H1 (cell line): ENCODE results near the gene ARFGAP3. TPM values are rescaled to one million over a fixed set of nuclear protein-coding genes. Genes with fewer than 3 reads are reported as not detected.

Source experiments
- CTCF ChIA-PET: fragments of 300-600 bp; sonication (Branson Sonifier 250); formaldehyde crosslinking; loops from one replicate; lab custom pipeline; 2021; ENCODE audit not compliant: partially characterized antibody; lab: Charles Lee
- POLR2A ChIA-PET: fragments of 300-600 bp; sonication (Branson Sonifier 250); formaldehyde crosslinking; loops from one replicate; lab custom pipeline; 2021; ENCODE audit warnings: inconsistent platforms; ENCODE audit not compliant: partially characterized antibody; lab: Charles Lee
- DNase-seq, 2 experiments: peaks; one replicate each; pipeline versions ENCODE4 v3.0.0 to v3.0.0-alpha.2; 2010 to 2022; ENCODE audit warnings: low spot score in 2 of 2, low read depth in 1 of 2, mixed read lengths in 1 of 2
- FAIRE-seq: peaks from 2 replicates; lab custom pipeline; 2011; peaks lifted over from hg19 to GRCh38; lab: Jason Lieb, UNC
- H2AFZ ChIP-seq: 2 replicates; pipeline ENCODE4 v1.8.1; 2012; ENCODE audit warnings: low read length, inconsistent platforms
- H2AK5ac ChIP-seq: 2 replicates; pipeline ENCODE4 v1.6.1; 2013; ENCODE audit warnings: low read depth, low read length
- H2BK120ac ChIP-seq: replicated peaks from 2 replicates; pipeline ENCODE3; 2013; ENCODE audit warnings: low read depth, low read length, inconsistent platforms
- H2BK12ac ChIP-seq: 2 replicates; pipeline ENCODE4 v1.6.1; 2013; ENCODE audit warnings: low read depth, low read length
- H2BK15ac ChIP-seq: 2 replicates; pipeline ENCODE4 v1.6.1; 2013; ENCODE audit warnings: low read length
- H2BK20ac ChIP-seq: 2 replicates; pipeline ENCODE4 v1.6.1; 2013; ENCODE audit warnings: low read length
- H2BK5ac ChIP-seq: 2 replicates; pipeline ENCODE4 v1.6.1; 2013; ENCODE audit warnings: low read depth, low read length
- H3K14ac ChIP-seq: 2 replicates; pipeline ENCODE4 v1.6.1; 2013; ENCODE audit warnings: inconsistent platforms; ENCODE audit not compliant: insufficient read length
- H3K18ac ChIP-seq: 2 replicates; pipeline ENCODE4 v1.6.1; 2013; ENCODE audit warnings: low read length; ENCODE audit errors: extremely low read depth
- H3K23ac ChIP-seq: 2 replicates; pipeline ENCODE4 v1.6.1; 2013; ENCODE audit warnings: inconsistent platforms; ENCODE audit not compliant: insufficient read length
- H3K23me2 ChIP-seq: 2 replicates; pipeline ENCODE4 v1.6.1; 2013; ENCODE audit warnings: low read depth, low read length
- H3K27ac ChIP-seq: 2 replicates; pipeline ENCODE4 v1.6.1; 2011; ENCODE audit warnings: low read depth, low read length, inconsistent platforms
- H3K27me3 ChIP-seq, 4 experiments: replicated peaks in 1 of 4; 1 replicate in 1 of 4; 2 replicates in 3 of 4; pipeline versions ENCODE4 v1.6.1 to v1.8.1; 2011 to 2013; ENCODE audit warnings: low read length in 3 of 4, mild to moderate bottlenecking in 3 of 4, inconsistent platforms in 2 of 4, mixed read lengths in 2 of 4, moderate library complexity in 1 of 4; ENCODE audit not compliant: control insufficient read depth in 3 of 4, insufficient read depth in 3 of 4; ENCODE audit errors: extremely low read depth in 1 of 4
- H3K36me3 ChIP-seq, 4 experiments: 2 replicates each; pipeline versions ENCODE4 v1.6.1 to v1.8.1; 2011 to 2013; ENCODE audit warnings: mild to moderate bottlenecking in 4 of 4, low read length in 3 of 4, moderate library complexity in 2 of 4, control low read depth in 1 of 4, inconsistent platforms in 1 of 4; ENCODE audit not compliant: insufficient read depth in 4 of 4, control insufficient read depth in 2 of 4
- H3K4ac ChIP-seq: replicated peaks from 2 replicates; pipeline ENCODE3; 2013; ENCODE audit warnings: low read length, low read depth, mixed read lengths, inconsistent platforms; ENCODE audit not compliant: insufficient read length
- H3K4me1 ChIP-seq, 4 experiments: replicated peaks in 1 of 4; 1 replicate in 1 of 4; 2 replicates in 3 of 4; pipeline versions ENCODE4 v1.6.1 to v1.8.1; 2011 to 2013; ENCODE audit warnings: low read length in 3 of 4, inconsistent platforms in 2 of 4, mixed read lengths in 1 of 4; ENCODE audit not compliant: insufficient read depth in 4 of 4, control insufficient read depth in 3 of 4
- H3K4me2 ChIP-seq, 2 experiments: 2 replicates each; pipeline versions ENCODE4 v1.6.1 to v1.8.1; 2011 to 2013; ENCODE audit warnings: low read depth in 2 of 2, low read length in 2 of 2, control low read depth in 1 of 2, inconsistent platforms in 1 of 2, mild to moderate bottlenecking in 1 of 2; ENCODE audit not compliant: insufficient read depth in 1 of 2
- H3K4me3 ChIP-seq, 4 experiments: fragments of 200-600, 300-600 bp in 1 of 4; sonication (generic), shearing (Covaris generic), sonication (Bioruptor Twin) in 1 of 4; 2 replicates each; pipeline versions ENCODE4 v1.5.1 to v1.8.1; 2011 to 2016; ENCODE audit warnings: low read length in 4 of 4, low read depth in 3 of 4, control low read depth in 2 of 4, inconsistent platforms in 2 of 4, mild to moderate bottlenecking in 2 of 4, mixed read lengths in 1 of 4, moderate library complexity in 1 of 4; ENCODE audit not compliant: insufficient read depth in 2 of 4; ENCODE audit errors: extremely low read depth in 1 of 4
- H3K56ac ChIP-seq: replicated peaks from 2 replicates; pipeline ENCODE3; 2013; ENCODE audit warnings: low read depth, mild to moderate bottlenecking, mixed read lengths, low read length, inconsistent platforms; ENCODE audit not compliant: insufficient read length
- H3K79me1 ChIP-seq: 2 replicates; pipeline ENCODE4 v1.6.1; 2013; ENCODE audit warnings: low read depth, low read length, control low read depth
- H3K79me2 ChIP-seq, 2 experiments: 2 replicates each; pipeline versions ENCODE4 v1.6.1 to v1.8.1; 2012 to 2013; ENCODE audit warnings: low read length in 2 of 2, mild to moderate bottlenecking in 2 of 2, inconsistent platforms in 1 of 2; ENCODE audit not compliant: insufficient read depth in 2 of 2, control insufficient read depth in 1 of 2
- H3K9ac ChIP-seq, 4 experiments: replicated peaks in 1 of 4; 1 replicate in 1 of 4; 2 replicates in 3 of 4; pipeline versions ENCODE4 v1.6.1 to v1.8.1; 2011 to 2013; ENCODE audit warnings: low read depth in 3 of 4, low read length in 3 of 4, control low read depth in 2 of 4, mild to moderate bottlenecking in 2 of 4, moderate library complexity in 2 of 4, inconsistent platforms in 1 of 4; ENCODE audit errors: extremely low read depth in 1 of 4
- H3K9me3 ChIP-seq, 2 experiments: 2 replicates each; pipeline versions ENCODE4 v1.6.1 to v1.8.1; 2012 to 2013; ENCODE audit warnings: mild to moderate bottlenecking in 2 of 2, moderate library complexity in 2 of 2, control low read depth in 1 of 2, inconsistent platforms in 1 of 2, low read depth in 1 of 2, low read length in 1 of 2, mixed read lengths in 1 of 2; ENCODE audit not compliant: insufficient read depth in 2 of 2
- H4K20me1 ChIP-seq, 2 experiments: replicated peaks in 1 of 2; 2 replicates each; pipeline versions ENCODE3 to v1.8.1; 2011 to 2013; ENCODE audit warnings: inconsistent platforms in 2 of 2, low read length in 2 of 2, mild to moderate bottlenecking in 1 of 2; ENCODE audit not compliant: insufficient read depth in 2 of 2, control insufficient read depth in 1 of 2
- H4K5ac ChIP-seq: 2 replicates; pipeline ENCODE4 v1.6.1; 2013; ENCODE audit warnings: low read length, low read depth, mixed read lengths, inconsistent platforms; ENCODE audit not compliant: insufficient read length
- H4K8ac ChIP-seq: 2 replicates; pipeline ENCODE4 v1.8.0; 2013; ENCODE audit warnings: mild to moderate bottlenecking, moderate library complexity, low read length, inconsistent platforms; ENCODE audit not compliant: insufficient read depth; ENCODE audit errors: extremely low read depth
- H4K91ac ChIP-seq: replicated peaks from 2 replicates; pipeline ENCODE3; 2013; ENCODE audit warnings: low read length, mixed read lengths, inconsistent platforms; ENCODE audit not compliant: insufficient read length
- KDM4A ChIP-seq: IDR thresholded peaks from one replicate; pipeline ENCODE4 v1.7.1; 2012; ENCODE audit warnings: low read depth, mild to moderate bottlenecking, moderate library complexity, low read length, inconsistent platforms; ENCODE audit not compliant: severe bottlenecking
- KDM5A ChIP-seq: fragments of 200-600 bp; IDR thresholded peaks from 2 replicates; pipeline ENCODE4 v1.7.1; 2012; ENCODE audit warnings: mild to moderate bottlenecking, low read length, inconsistent platforms, mixed read lengths
- TAF7 ChIP-seq: optimal IDR thresholded peaks from 2 replicates; pipeline ENCODE3; 2011; ENCODE audit warnings: low read depth, mild to moderate bottlenecking, inconsistent platforms, low read length, moderate library complexity, borderline replicate concordance
- TBP ChIP-seq: IDR thresholded peaks from 2 replicates; pipeline ENCODE4 v1.6.1; 2011; ENCODE audit warnings: low read depth, low read length, improper control_type of control experiment
- WGBS, 2 experiments: shearing (Covaris generic) in 1 of 2; methylation state at CpG; one replicate each; pipeline versions ENCODE4 v1.1.6 to v1.1.7; 2013 to 2015; ENCODE audit warnings: low lambda C conversion rate in 2 of 2, mixed read lengths in 2 of 2, inconsistent platforms in 1 of 2, low coverage in 1 of 2, missing lambda C conversion rate in 1 of 2; ENCODE audit not compliant: insufficient replicate concordance in 2 of 2, insufficient coverage in 1 of 2, insufficient read length in 1 of 2; ENCODE audit errors: extremely low coverage in 1 of 2, missing lambda C conversion rate in 1 of 2; 5-methylcytosine and 5-hydroxymethylcytosine counted together
- polyA plus RNA-seq, 7 experiments: library from polyadenylated mRNA; depleted of rRNA in 3 of 7; stranded (reverse) in 5 of 7; unstranded in 2 of 7; fragments of >200 nt in 5 of 7; fragments of 200-250 nt in 2 of 7; gene quantifications; 1 replicate in 5 of 7; 2 replicates in 1 of 7; 4 replicates in 1 of 7; pipeline versions ENCODE4 v1.2.1 to v1.2.3, GENCODE V29; 2011 to 2013; ENCODE audit warnings: missing spikeins in 2 of 7, mixed read lengths in 2 of 7
- total RNA-seq: library from RNA; stranded (reverse); fragmentation: NEBNext Ultra II Directional; extraction: Animal tissue kit (Norgen Biotek cat#: 25700); gene quantifications from 2 replicates; pipeline ENCODE4 v1.2.1, GENCODE V29; 2021

The ARFGAP3 gene
- total and polyA plus RNA-seq, 2 of the 8 experiments (the other 6 are each of a cell fraction or from before 2014, with no cell fraction given), result 9.7 to 16.0 TPM

- Histone ChIP-seq H3K79me2 (no peaks in the 10 kb centered on the region), H3K9ac (no peak overlapping the region), H3K9me3 (no peaks in the 10 kb centered on the region), H4K8ac (no peak overlapping the region), H3K23me2 (no peaks in the 10 kb centered on the region), H2BK120ac (no peak overlapping the region), H3K4ac (no peak overlapping the region), H2AK5ac (no peak overlapping the region), H2BK12ac (no peak overlapping the region), H3K79me1 (no peaks in the 10 kb centered on the region), H3K4me2 (no peak overlapping the region), H3K18ac (no peak overlapping the region), H3K23ac (no peak overlapping the region), H3K56ac (no peak overlapping the region), H2AFZ (no peak overlapping the region), H2BK20ac (no peak overlapping the region), H4K20me1 (no peaks in the 10 kb centered on the region), H3K4me3 (no peak overlapping the region), H4K91ac (no peak overlapping the region), H3K4me1 (no peaks in the 10 kb centered on the region; a peak in 2 of 7 replicates), H2BK15ac (no peak overlapping the region), H3K36me3 (no peaks in the 10 kb centered on the region), H3K27me3 (no peaks in the 10 kb centered on the region; a peak in 1 of 7 replicates), H3K14ac (no peak overlapping the region), H4K5ac (no peak overlapping the region), H2BK5ac (no peak overlapping the region), H3K27ac (no peak overlapping the region)
- FAIRE-seq, result no peak
- DNase-seq, result no peak
- TF ChIP-seq TAF7 (no peak), TBP (no peak), KDM4A (no peak), KDM5A (no peak)
- ChIA-PET CTCF (interaction anchor here (0.5 to 1.8 kb wide), 5 partner anchors 10 to 1790 kb away, joined by 3 to 5 read pairs (median 3); no protein-coding TSS in a partner anchor), POLR2A (interaction anchor here (1.0 kb wide), 1 partner anchor 179 kb away, joined by 4 read pairs; the partner anchor contains the start of gene POLDIP3)
- 69% methylated on average over 9 of the region's 15 CpGs; no CpG with 5 or more reads in 1 of the 2 experiments for WGBS, 2 experiments
Observed at GRCh38 chr22:42793848-42794405, 63.1 kb downstream of the ARFGAP3 start.
